H1 (cell line): ENCODE results near the gene FAM120B. TPM values are rescaled to one million over a fixed set of nuclear protein-coding genes. Genes with fewer than 3 reads are reported as not detected.

Experiments used
- CTCF ChIA-PET: fragments of 300-600 bp; sonication (Branson Sonifier 250); formaldehyde crosslinking; loops from one replicate; lab custom pipeline; 2021; ENCODE audit not compliant: partially characterized antibody; lab: Charles Lee
- POLR2A ChIA-PET: fragments of 300-600 bp; sonication (Branson Sonifier 250); formaldehyde crosslinking; loops from one replicate; lab custom pipeline; 2021; ENCODE audit warnings: inconsistent platforms; ENCODE audit not compliant: partially characterized antibody; lab: Charles Lee
- DNase-seq, 2 experiments: peaks; one replicate each; pipeline versions ENCODE4 v3.0.0 to v3.0.0-alpha.2; 2010 to 2022; ENCODE audit warnings: low spot score in 2 of 2, low read depth in 1 of 2, mixed read lengths in 1 of 2
- FAIRE-seq: peaks from 2 replicates; lab custom pipeline; 2011; peaks lifted over from hg19 to GRCh38; lab: Jason Lieb, UNC
- H2AFZ ChIP-seq: 2 replicates; pipeline ENCODE4 v1.8.1; 2012; ENCODE audit warnings: low read length, inconsistent platforms
- H2AK5ac ChIP-seq: 2 replicates; pipeline ENCODE4 v1.6.1; 2013; ENCODE audit warnings: low read depth, low read length
- H2BK120ac ChIP-seq: replicated peaks from 2 replicates; pipeline ENCODE3; 2013; ENCODE audit warnings: low read depth, low read length, inconsistent platforms
- H2BK12ac ChIP-seq: 2 replicates; pipeline ENCODE4 v1.6.1; 2013; ENCODE audit warnings: low read depth, low read length
- H2BK15ac ChIP-seq: 2 replicates; pipeline ENCODE4 v1.6.1; 2013; ENCODE audit warnings: low read length
- H2BK20ac ChIP-seq: 2 replicates; pipeline ENCODE4 v1.6.1; 2013; ENCODE audit warnings: low read length
- H2BK5ac ChIP-seq: 2 replicates; pipeline ENCODE4 v1.6.1; 2013; ENCODE audit warnings: low read depth, low read length
- H3K14ac ChIP-seq: 2 replicates; pipeline ENCODE4 v1.6.1; 2013; ENCODE audit warnings: inconsistent platforms; ENCODE audit not compliant: insufficient read length
- H3K18ac ChIP-seq: 2 replicates; pipeline ENCODE4 v1.6.1; 2013; ENCODE audit warnings: low read length; ENCODE audit errors: extremely low read depth
- H3K23ac ChIP-seq: 2 replicates; pipeline ENCODE4 v1.6.1; 2013; ENCODE audit warnings: inconsistent platforms; ENCODE audit not compliant: insufficient read length
- H3K23me2 ChIP-seq: 2 replicates; pipeline ENCODE4 v1.6.1; 2013; ENCODE audit warnings: low read depth, low read length
- H3K27ac ChIP-seq: 2 replicates; pipeline ENCODE4 v1.6.1; 2011; ENCODE audit warnings: low read depth, low read length, inconsistent platforms
- H3K27me3 ChIP-seq, 4 experiments: replicated peaks in 1 of 4; 1 replicate in 1 of 4; 2 replicates in 3 of 4; pipeline versions ENCODE4 v1.6.1 to v1.8.1; 2011 to 2013; ENCODE audit warnings: low read length in 3 of 4, mild to moderate bottlenecking in 3 of 4, inconsistent platforms in 2 of 4, mixed read lengths in 2 of 4, moderate library complexity in 1 of 4; ENCODE audit not compliant: control insufficient read depth in 3 of 4, insufficient read depth in 3 of 4; ENCODE audit errors: extremely low read depth in 1 of 4
- H3K36me3 ChIP-seq, 4 experiments: 2 replicates each; pipeline versions ENCODE4 v1.6.1 to v1.8.1; 2011 to 2013; ENCODE audit warnings: mild to moderate bottlenecking in 4 of 4, low read length in 3 of 4, moderate library complexity in 2 of 4, control low read depth in 1 of 4, inconsistent platforms in 1 of 4; ENCODE audit not compliant: insufficient read depth in 4 of 4, control insufficient read depth in 2 of 4
- H3K4ac ChIP-seq: replicated peaks from 2 replicates; pipeline ENCODE3; 2013; ENCODE audit warnings: low read length, low read depth, mixed read lengths, inconsistent platforms; ENCODE audit not compliant: insufficient read length
- H3K4me1 ChIP-seq, 4 experiments: replicated peaks in 1 of 4; 1 replicate in 1 of 4; 2 replicates in 3 of 4; pipeline versions ENCODE4 v1.6.1 to v1.8.1; 2011 to 2013; ENCODE audit warnings: low read length in 3 of 4, inconsistent platforms in 2 of 4, mixed read lengths in 1 of 4; ENCODE audit not compliant: insufficient read depth in 4 of 4, control insufficient read depth in 3 of 4
- H3K4me2 ChIP-seq, 2 experiments: 2 replicates each; pipeline versions ENCODE4 v1.6.1 to v1.8.1; 2011 to 2013; ENCODE audit warnings: low read depth in 2 of 2, low read length in 2 of 2, control low read depth in 1 of 2, inconsistent platforms in 1 of 2, mild to moderate bottlenecking in 1 of 2; ENCODE audit not compliant: insufficient read depth in 1 of 2
- H3K4me3 ChIP-seq, 4 experiments: fragments of 200-600, 300-600 bp in 1 of 4; sonication (generic), shearing (Covaris generic), sonication (Bioruptor Twin) in 1 of 4; 2 replicates each; pipeline versions ENCODE4 v1.5.1 to v1.8.1; 2011 to 2016; ENCODE audit warnings: low read length in 4 of 4, low read depth in 3 of 4, control low read depth in 2 of 4, inconsistent platforms in 2 of 4, mild to moderate bottlenecking in 2 of 4, mixed read lengths in 1 of 4, moderate library complexity in 1 of 4; ENCODE audit not compliant: insufficient read depth in 2 of 4; ENCODE audit errors: extremely low read depth in 1 of 4
- H3K56ac ChIP-seq: replicated peaks from 2 replicates; pipeline ENCODE3; 2013; ENCODE audit warnings: low read depth, mild to moderate bottlenecking, mixed read lengths, low read length, inconsistent platforms; ENCODE audit not compliant: insufficient read length
- H3K79me1 ChIP-seq: 2 replicates; pipeline ENCODE4 v1.6.1; 2013; ENCODE audit warnings: low read depth, low read length, control low read depth
- H3K79me2 ChIP-seq, 2 experiments: 2 replicates each; pipeline versions ENCODE4 v1.6.1 to v1.8.1; 2012 to 2013; ENCODE audit warnings: low read length in 2 of 2, mild to moderate bottlenecking in 2 of 2, inconsistent platforms in 1 of 2; ENCODE audit not compliant: insufficient read depth in 2 of 2, control insufficient read depth in 1 of 2
- H3K9ac ChIP-seq, 4 experiments: replicated peaks in 1 of 4; 1 replicate in 1 of 4; 2 replicates in 3 of 4; pipeline versions ENCODE4 v1.6.1 to v1.8.1; 2011 to 2013; ENCODE audit warnings: low read depth in 3 of 4, low read length in 3 of 4, control low read depth in 2 of 4, mild to moderate bottlenecking in 2 of 4, moderate library complexity in 2 of 4, inconsistent platforms in 1 of 4; ENCODE audit errors: extremely low read depth in 1 of 4
- H3K9me3 ChIP-seq, 2 experiments: 2 replicates each; pipeline versions ENCODE4 v1.6.1 to v1.8.1; 2012 to 2013; ENCODE audit warnings: mild to moderate bottlenecking in 2 of 2, moderate library complexity in 2 of 2, control low read depth in 1 of 2, inconsistent platforms in 1 of 2, low read depth in 1 of 2, low read length in 1 of 2, mixed read lengths in 1 of 2; ENCODE audit not compliant: insufficient read depth in 2 of 2
- H4K20me1 ChIP-seq, 2 experiments: replicated peaks in 1 of 2; 2 replicates each; pipeline versions ENCODE3 to v1.8.1; 2011 to 2013; ENCODE audit warnings: inconsistent platforms in 2 of 2, low read length in 2 of 2, mild to moderate bottlenecking in 1 of 2; ENCODE audit not compliant: insufficient read depth in 2 of 2, control insufficient read depth in 1 of 2
- H4K5ac ChIP-seq: 2 replicates; pipeline ENCODE4 v1.6.1; 2013; ENCODE audit warnings: low read length, low read depth, mixed read lengths, inconsistent platforms; ENCODE audit not compliant: insufficient read length
- H4K8ac ChIP-seq: 2 replicates; pipeline ENCODE4 v1.8.0; 2013; ENCODE audit warnings: mild to moderate bottlenecking, moderate library complexity, low read length, inconsistent platforms; ENCODE audit not compliant: insufficient read depth; ENCODE audit errors: extremely low read depth
- H4K91ac ChIP-seq: replicated peaks from 2 replicates; pipeline ENCODE3; 2013; ENCODE audit warnings: low read length, mixed read lengths, inconsistent platforms; ENCODE audit not compliant: insufficient read length
- RAD21 ChIP-seq, 2 experiments: IDR thresholded peaks in 1 of 2; conservative IDR thresholded peaks in 1 of 2; 2 replicates each; pipeline ENCODE4 v1.6.1; 2011; ENCODE audit warnings: low read depth in 2 of 2, low read length in 2 of 2, improper control_type of control experiment in 1 of 2, inconsistent platforms in 1 of 2, mild to moderate bottlenecking in 1 of 2, moderate library complexity in 1 of 2
- WGBS, 2 experiments: shearing (Covaris generic) in 1 of 2; methylation state at CpG; one replicate each; pipeline versions ENCODE4 v1.1.6 to v1.1.7; 2013 to 2015; ENCODE audit warnings: low lambda C conversion rate in 2 of 2, mixed read lengths in 2 of 2, inconsistent platforms in 1 of 2, low coverage in 1 of 2, missing lambda C conversion rate in 1 of 2; ENCODE audit not compliant: insufficient replicate concordance in 2 of 2, insufficient coverage in 1 of 2, insufficient read length in 1 of 2; ENCODE audit errors: extremely low coverage in 1 of 2, missing lambda C conversion rate in 1 of 2; 5-methylcytosine and 5-hydroxymethylcytosine counted together
- polyA plus RNA-seq, 7 experiments: library from polyadenylated mRNA; depleted of rRNA in 3 of 7; stranded (reverse) in 5 of 7; unstranded in 2 of 7; fragments of >200 nt in 5 of 7; fragments of 200-250 nt in 2 of 7; gene quantifications; 1 replicate in 5 of 7; 2 replicates in 1 of 7; 4 replicates in 1 of 7; pipeline versions ENCODE4 v1.2.1 to v1.2.3, GENCODE V29; 2011 to 2013; ENCODE audit warnings: missing spikeins in 2 of 7, mixed read lengths in 2 of 7
- total RNA-seq: library from RNA; stranded (reverse); fragmentation: NEBNext Ultra II Directional; extraction: Animal tissue kit (Norgen Biotek cat#: 25700); gene quantifications from 2 replicates; pipeline ENCODE4 v1.2.1, GENCODE V29; 2021

Gene FAM120B
- total and polyA plus RNA-seq, 2 of the 8 experiments (the other 6 are each of a cell fraction or from before 2014, with no cell fraction given), result 5.1 to 12.5 TPM

GRCh38 chr6:170279426-170279825 is 27.1 kb upstream of the FAM120B start:
- WGBS, 2 experiments, result 89% methylated on average over 8 of the region's 8 CpGs; no CpG with 5 or more reads in 1 of the 2 experiments
- Histone ChIP-seq H3K9ac (no peak overlapping the region), H3K79me2 (no peaks in the 10 kb centered on the region), H4K20me1 (no peaks in the 10 kb centered on the region), H3K4me2 (no peak overlapping the region), H2AFZ (no peak overlapping the region), H3K14ac (no peak overlapping the region), H3K36me3 (peaks cover 0 to 12% (median 5%) of the 10 kb centered on the region in 4 experiments; a peak in 2 of 8 replicates), H4K8ac (no peak overlapping the region), H3K4me1 (peaks cover 0 to 3% (median 0%) of the 10 kb centered on the region in 4 experiments; a peak in 2 of 7 replicates), H3K56ac (no peak overlapping the region), H2BK120ac (no peak overlapping the region), H2BK15ac (no peak overlapping the region), H4K91ac (no peak overlapping the region), H2BK12ac (no peak overlapping the region; the same call in 1 of the 2 replicates), H3K4me3 (no peak overlapping the region), H3K27ac (no peak overlapping the region), H3K27me3 (peaks cover 0 to 4% (median 0%) of the 10 kb centered on the region in 4 experiments; a peak in 3 of 7 replicates), H3K79me1 (no peaks in the 10 kb centered on the region)
- FAIRE-seq (no peak), DNase-seq (no peak)
- POLR2A ChIA-PET, result interaction anchor here (2.9 kb wide), 1 partner anchor 11 kb away, joined by 17 read pairs; the partner anchor contains the start of gene DLL1
- CTCF ChIA-PET, result interaction anchor here (0.8 to 1.1 kb wide), 4 partner anchors 14 to 250 kb away, joined by 3 read pairs; partner anchors contain the start of gene FAM120B
- no peak for TF ChIP-seq RAD21 (IDR thresholded peaks at IDR 0.05 in 1 of 2, conservative IDR thresholded peaks at IDR 0.05 in 1 of 2; ENCODE audit: low read depth in 2 of 2, low read length in 2 of 2)
- TF ChIP-seq, all 59 proteins: peak for 0
- H3K23me2 ChIP-seq, result no peaks in the 10 kb centered on the region
- H2BK20ac ChIP-seq, result no peak overlapping the region
- H3K18ac ChIP-seq, result no peak overlapping the region
- H3K23ac ChIP-seq, result no peak overlapping the region
- no peak overlapping the region for H2BK5ac ChIP-seq
- no peaks in the 10 kb centered on the region for H3K9me3 ChIP-seq
- H3K4ac ChIP-seq, result no peak overlapping the region
- H2AK5ac ChIP-seq, result no peak overlapping the region
- no peak overlapping the region for H4K5ac ChIP-seq
